Pancreas (tissue), 10 donors: ENCODE measurements around the gene SERPINI1. TPM values are rescaled to one million over a fixed set of nuclear protein-coding genes. Genes with fewer than 3 reads are reported as not detected.

ENCODE experiments used
- ATAC-seq, 4 donors: fragments of 200-7000 bp; cut with Tn5 transposase; one replicate each; pipeline versions ENCODE4 v1.8.0 to v1.9.1; 2020; ENCODE audit warnings: mild to moderate bottlenecking in 4 of 4, moderate library complexity in 4 of 4
- DNase-seq, 6 donors: peaks; one replicate each; pipeline ENCODE4 v3.0.0-alpha.2; 2020
- FAIRE-seq: peaks from 2 replicates; lab custom pipeline; 2012; peaks lifted over from hg19 to GRCh38; lab: Jason Lieb, UNC
- H3K27ac ChIP-seq, 4 donors: fragments of 200-600 bp; sonication (generic); 1 replicate in 3 of 4; 2 replicates in 1 of 4; pipeline versions ENCODE4 v1.5.0 to v1.8.0; 2020
- H3K27me3 ChIP-seq, 4 donors: fragments of 200-600 bp; one replicate each; pipeline ENCODE4 v1.8.0; 2021
- H3K36me3 ChIP-seq, 3 donors: fragments of 200-600 bp; sonication (generic) in 1 of 3; one replicate each; pipeline versions ENCODE4 v1.5.0 to v1.8.0; 2020 to 2021
- H3K4me1 ChIP-seq, 3 donors: fragments of 200-600 bp; one replicate each; pipeline ENCODE4 v1.8.0; 2021
- H3K4me3 ChIP-seq, 4 donors: fragments of 200-600 bp; sonication (generic) in 2 of 4; one replicate each; pipeline versions ENCODE4 v1.5.0 to v1.8.0; 2020 to 2021
- H3K9me3 ChIP-seq, 4 donors: fragments of 200-600 bp; one replicate each; pipeline ENCODE4 v1.8.0; 2021
- CTCF ChIP-seq, 4 donors: fragments of 200-600 bp; sonication (generic) in 3 of 4; IDR thresholded peaks; one replicate each; pipeline versions ENCODE4 v1.5.0 to v1.8.0; 2021; ENCODE audit warnings: antibody characterized with exemption in 4 of 4
- WGBS, 2 donors: extraction: QIAGEN DNeasy Blood & Tissue Kit; methylation state at CpG; one replicate each; pipeline ENCODE4 v1.1.7; 2013; 5-methylcytosine and 5-hydroxymethylcytosine counted together
- intact Hi-C, 3 donors: fragments of 100-400 bp; cut with DNase I; formaldehyde crosslinking; loops; one replicate each; pipeline versions ENCODE4 v1.11.1 to v1.14.2; 2022
- polyA plus RNA-seq, 2 donors: library from polyadenylated mRNA; stranded (reverse); fragments of 200-250 nt; gene quantifications; one replicate each; pipeline ENCODE4 v1.2.3, GENCODE V29; 2013
- total RNA-seq, 6 donors: library from RNA; stranded (reverse); fragmentation: NEBNext Ultra II Directional in 4 of 6; extraction: Animal tissue kit (Norgen Biotek cat#: 25700) in 4 of 6; gene quantifications; one replicate each; pipeline versions ENCODE4 v1.2.1 to v1.2.4, GENCODE V29; 2021 to 2023
- donor health status: healthy with polysubstance abuse.
- donor health status: DM: no; HTN: no; CAD: no; lungs with moderate emphysema.
- donor health status: DM: no; HTN: no; CAD: no.
- donor health status: control.
- donor health status: control.
- donor health status: Bipolar disorder and iron deficiency.
- donor health status: DM: yes; HTN: yes; CAD: no.
- donor health status: DM: no; HTN: no; CAD: no.
- donor health status: DM: no; HTN: no; CAD: no.
- donor health status: DM: yes; HTN: yes; CAD: no.

Gene SERPINI1
- total and polyA plus RNA-seq, 8 donors = 12.1 to 23.7 (median 20.8) TPM

- H3K36me3 ChIP-seq = no peaks in the 10 kb centered on the region
- WGBS, 2 donors = 66 to 80% methylated on average over 2 of the region's 2 CpGs
- no peaks in the 10 kb centered on the region for H3K9me3 ChIP-seq
- H3K4me3 ChIP-seq = no peak overlapping the region
- no peaks in the 10 kb centered on the region for H3K27me3 ChIP-seq
- DNase-seq = no peak
- no peak overlapping the region for H3K27ac ChIP-seq
- no peak for TF ChIP-seq CTCF (IDR thresholded peaks at IDR 0.05)
- H3K4me1 ChIP-seq = no peaks in the 10 kb centered on the region
- intact Hi-C loops = no loop called here
- ATAC-seq = no peak
- no peak for FAIRE-seq
Observed at GRCh38 chr3:167852216-167852615, 116.7 kb downstream of the SERPINI1 start.

- H3K27ac ChIP-seq = no peak overlapping the region
- H3K27me3 ChIP-seq = no peaks in the 10 kb centered on the region
- intact Hi-C loops = no loop called here
- no peak for TF ChIP-seq CTCF (IDR thresholded peaks at IDR 0.05)
- no peak overlapping the region for H3K4me3 ChIP-seq
- no peaks in the 10 kb centered on the region for H3K9me3 ChIP-seq
- H3K36me3 ChIP-seq = no peaks in the 10 kb centered on the region
- DNase-seq (no peak), ATAC-seq (no peak), FAIRE-seq (no peak)
- H3K4me1 ChIP-seq = no peaks in the 10 kb centered on the region
- WGBS, 2 donors = 42 to 82% methylated on average over 1 of the region's 1 CpG
Observed at GRCh38 chr3:167854063-167854462, 118.5 kb downstream of the SERPINI1 start.

GRCh38 chr3:167854846-167855245, 119.3 kb downstream of the SERPINI1 start:
- FAIRE-seq (no peak), ATAC-seq (no peak), DNase-seq (no peak)
- no peak overlapping the region for H3K27ac ChIP-seq
- H3K36me3 ChIP-seq = no peaks in the 10 kb centered on the region
- no peaks in the 10 kb centered on the region for H3K27me3 ChIP-seq
- no peak overlapping the region for H3K4me3 ChIP-seq
- H3K4me1 ChIP-seq = no peaks in the 10 kb centered on the region
- no peaks in the 10 kb centered on the region for H3K9me3 ChIP-seq
- no peak for TF ChIP-seq CTCF (IDR thresholded peaks at IDR 0.05)
- intact Hi-C loops = no loop called here

- WGBS, 2 donors = 44 to 46% methylated on average over 1 of the region's 1 CpG
- Histone ChIP-seq H3K27ac (no peak overlapping the region), H3K27me3 (no peaks in the 10 kb centered on the region), H3K4me3 (no peak overlapping the region), H3K4me1 (no peaks in the 10 kb centered on the region), H3K36me3 (no peaks in the 10 kb centered on the region), H3K9me3 (no peaks in the 10 kb centered on the region)
- intact Hi-C loops = no loop called here
- DNase-seq (no peak), ATAC-seq (no peak), FAIRE-seq (no peak)
- no peak for TF ChIP-seq CTCF (IDR thresholded peaks at IDR 0.05)
Observed at GRCh38 chr3:167855306-167855705, 119.8 kb downstream of the SERPINI1 start.

GRCh38 chr3:167858865-167859264, 123.3 kb downstream of the SERPINI1 start:
- ATAC-seq = no peak
- H3K27me3 ChIP-seq = no peaks in the 10 kb centered on the region
- 85 to 89% methylated on average over 2 of the region's 2 CpGs for WGBS, 2 donors
- no peaks in the 10 kb centered on the region for H3K9me3 ChIP-seq
- no peak for TF ChIP-seq CTCF (IDR thresholded peaks at IDR 0.05)
- H3K4me1 ChIP-seq = no peaks in the 10 kb centered on the region
- H3K4me3 ChIP-seq = no peak overlapping the region
- no peaks in the 10 kb centered on the region for H3K36me3 ChIP-seq
- DNase-seq = no peak
- FAIRE-seq = no peak
- intact Hi-C loops = no loop called here
- H3K27ac ChIP-seq = no peak overlapping the region
